Measurements from ENCODE around the gene PTPRM. TPM values are rescaled to one million over a fixed set of nuclear protein-coding genes. Genes with fewer than 3 reads are reported as not detected.

PTPRM gene
- total and polyA plus RNA-seq, 5 donors from 2014 or later, result 1.1 to 4.6 (median 3.6) TPM

GRCh38 chr18:8322486-8322885, 755.4 kb downstream of the PTPRM start:
- Mint-ChIP-seq H3K36me3 (no peaks in the 10 kb centered on the region), H3K4me1 (no peaks in the 10 kb centered on the region), H3K27me3 (no peaks in the 10 kb centered on the region), H3K4me3 (no peak overlapping the region), H3K27ac (no peak overlapping the region), H3K9me3 (peaks cover 0 to 4% (median 1%) of the 10 kb centered on the region in 7 donors)
- Histone ChIP-seq H3K9me3 (ENCODE audit: control insufficient read depth in 2 of 2, low read length in 2 of 2) (no peaks in the 10 kb centered on the region), H3K36me3 (ENCODE audit: control insufficient read depth, insufficient read depth, low read length) (no peaks in the 10 kb centered on the region), H3K27ac (ENCODE audit: insufficient read depth, low read length, poor library complexity, severe bottlenecking) (no peak overlapping the region), H3K4me1 (ENCODE audit: control insufficient read depth, insufficient read depth, low read length, poor library complexity, severe bottlenecking) (no peaks in the 10 kb centered on the region), H3K27me3 (ENCODE audit: control insufficient read depth, insufficient read depth, low read length) (no peaks in the 10 kb centered on the region), H3K4me3 (ENCODE audit: low read depth, low read length) (no peak overlapping the region)
- ATAC-seq (ENCODE audit: low read depth in 2 of 2) (no peak), DNase-seq (no peak)

- Mint-ChIP-seq H3K36me3 (no peaks in the 10 kb centered on the region), H3K4me3 (no peak overlapping the region), H3K27ac (no peak overlapping the region), H3K27me3 (no peaks in the 10 kb centered on the region), H3K9me3 (peaks cover 0 to 4% (median 0%) of the 10 kb centered on the region in 7 donors), H3K4me1 (no peaks in the 10 kb centered on the region)
- Histone ChIP-seq H3K4me1 (ENCODE audit: control insufficient read depth, insufficient read depth, low read length, poor library complexity, severe bottlenecking) (no peaks in the 10 kb centered on the region), H3K4me3 (ENCODE audit: low read depth, low read length) (no peak overlapping the region), H3K9me3 (ENCODE audit: control insufficient read depth in 2 of 2, low read length in 2 of 2) (no peaks in the 10 kb centered on the region), H3K27me3 (ENCODE audit: control insufficient read depth, insufficient read depth, low read length) (no peaks in the 10 kb centered on the region), H3K36me3 (ENCODE audit: control insufficient read depth, insufficient read depth, low read length) (no peaks in the 10 kb centered on the region), H3K27ac (ENCODE audit: insufficient read depth, low read length, poor library complexity, severe bottlenecking) (no peak overlapping the region)
- DNase-seq, result no peak
- ATAC-seq (ENCODE audit: low read depth in 2 of 2), result no peak
These were observed 757.4 kb downstream of the PTPRM start for GRCh38 chr18:8324343-8325065.

GRCh38 chr18:8326763-8327394, 759.8 kb downstream of the PTPRM start:
- no peak overlapping the region for H3K27ac ChIP-seq (ENCODE audit: insufficient read depth, low read length, poor library complexity, severe bottlenecking)
- H3K9me3 ChIP-seq (ENCODE audit: control insufficient read depth in 2 of 2, low read length in 2 of 2), result no peaks in the 10 kb centered on the region
- no peak overlapping the region for H3K4me3 ChIP-seq (ENCODE audit: low read depth, low read length)
- no peak overlapping the region for H3K4me3 Mint-ChIP-seq
- no peaks in the 10 kb centered on the region for H3K36me3 Mint-ChIP-seq
- H3K36me3 ChIP-seq (ENCODE audit: control insufficient read depth, insufficient read depth, low read length), result no peaks in the 10 kb centered on the region
- no peaks in the 10 kb centered on the region for H3K4me1 Mint-ChIP-seq
- no peaks in the 10 kb centered on the region for H3K4me1 ChIP-seq (ENCODE audit: control insufficient read depth, insufficient read depth, low read length, poor library complexity, severe bottlenecking)
- no peak overlapping the region for H3K27ac Mint-ChIP-seq
- ATAC-seq (ENCODE audit: low read depth in 2 of 2) (no peak), DNase-seq (no peak)
- no peaks in the 10 kb centered on the region for H3K27me3 ChIP-seq (ENCODE audit: control insufficient read depth, insufficient read depth, low read length)
- H3K27me3 Mint-ChIP-seq, result no peaks in the 10 kb centered on the region
- peaks cover 0 to 4% (median 0%) of the 10 kb centered on the region in 7 donors for H3K9me3 Mint-ChIP-seq

- Histone ChIP-seq H3K36me3 (ENCODE audit: control insufficient read depth, insufficient read depth, low read length) (no peaks in the 10 kb centered on the region), H3K27ac (ENCODE audit: insufficient read depth, low read length, poor library complexity, severe bottlenecking) (no peak overlapping the region), H3K4me3 (ENCODE audit: low read depth, low read length) (no peak overlapping the region), H3K9me3 (ENCODE audit: control insufficient read depth in 2 of 2, low read length in 2 of 2) (no peaks in the 10 kb centered on the region), H3K27me3 (ENCODE audit: control insufficient read depth, insufficient read depth, low read length) (no peaks in the 10 kb centered on the region), H3K4me1 (ENCODE audit: control insufficient read depth, insufficient read depth, low read length, poor library complexity, severe bottlenecking) (no peaks in the 10 kb centered on the region)
- no peak for DNase-seq
- H3K36me3 Mint-ChIP-seq, result no peaks in the 10 kb centered on the region
- ATAC-seq (ENCODE audit: low read depth in 2 of 2), result no peak
- peaks cover 0 to 4% (median 0%) of the 10 kb centered on the region in 7 donors for H3K9me3 Mint-ChIP-seq
- H3K4me3 Mint-ChIP-seq, result peak overlapping the region in 1 of 4 donors; percentile 7
- no peak overlapping the region for H3K27ac Mint-ChIP-seq
- H3K27me3 Mint-ChIP-seq, result no peaks in the 10 kb centered on the region
- no peaks in the 10 kb centered on the region for H3K4me1 Mint-ChIP-seq
These were observed 761.0 kb downstream of the PTPRM start for GRCh38 chr18:8328126-8328525.

GRCh38 chr18:8329186-8329771, 762.2 kb downstream of the PTPRM start:
- H3K27ac Mint-ChIP-seq, result no peak overlapping the region

GRCh38 chr18:8330575-8330974, 763.5 kb downstream of the PTPRM start:
- H3K27me3 Mint-ChIP-seq, result no peaks in the 10 kb centered on the region
- H3K36me3 Mint-ChIP-seq, result no peaks in the 10 kb centered on the region
- Histone ChIP-seq H3K27ac (ENCODE audit: insufficient read depth, low read length, poor library complexity, severe bottlenecking) (no peak overlapping the region), H3K36me3 (ENCODE audit: control insufficient read depth, insufficient read depth, low read length) (no peaks in the 10 kb centered on the region), H3K27me3 (ENCODE audit: control insufficient read depth, insufficient read depth, low read length) (no peaks in the 10 kb centered on the region), H3K9me3 (ENCODE audit: control insufficient read depth in 2 of 2, low read length in 2 of 2) (no peaks in the 10 kb centered on the region), H3K4me1 (ENCODE audit: control insufficient read depth, insufficient read depth, low read length, poor library complexity, severe bottlenecking) (no peaks in the 10 kb centered on the region), H3K4me3 (ENCODE audit: low read depth, low read length) (no peak overlapping the region)
- no peak for ATAC-seq (ENCODE audit: low read depth in 2 of 2)
- peaks cover 0 to 1% (median 0%) of the 10 kb centered on the region in 7 donors for H3K9me3 Mint-ChIP-seq
- no peak overlapping the region for H3K4me3 Mint-ChIP-seq
- DNase-seq, result no peak
- no peaks in the 10 kb centered on the region for H3K4me1 Mint-ChIP-seq
- no peak overlapping the region for H3K27ac Mint-ChIP-seq

More at GRCh38 chr18:8329186-8329771, 762.2 kb downstream of the PTPRM start:
- no peak overlapping the region for H3K4me3 Mint-ChIP-seq
- no peaks in the 10 kb centered on the region for H3K27me3 ChIP-seq (ENCODE audit: control insufficient read depth, insufficient read depth, low read length)
- no peak for DNase-seq
- no peaks in the 10 kb centered on the region for H3K36me3 ChIP-seq (ENCODE audit: control insufficient read depth, insufficient read depth, low read length)
- H3K9me3 ChIP-seq (ENCODE audit: control insufficient read depth in 2 of 2, low read length in 2 of 2), result no peaks in the 10 kb centered on the region
- H3K27me3 Mint-ChIP-seq, result no peaks in the 10 kb centered on the region
- H3K36me3 Mint-ChIP-seq, result no peaks in the 10 kb centered on the region
- no peak overlapping the region for H3K27ac ChIP-seq (ENCODE audit: insufficient read depth, low read length, poor library complexity, severe bottlenecking)
- peaks cover 0 to 4% (median 0%) of the 10 kb centered on the region in 7 donors for H3K9me3 Mint-ChIP-seq
- H3K4me1 ChIP-seq (ENCODE audit: control insufficient read depth, insufficient read depth, low read length, poor library complexity, severe bottlenecking), result no peaks in the 10 kb centered on the region
- H3K4me3 ChIP-seq (ENCODE audit: low read depth, low read length), result no peak overlapping the region
- ATAC-seq (ENCODE audit: low read depth in 2 of 2), result no peak
- no peaks in the 10 kb centered on the region for H3K4me1 Mint-ChIP-seq

- no peak overlapping the region for H3K4me3 Mint-ChIP-seq
- no peak overlapping the region for H3K27ac Mint-ChIP-seq
- ATAC-seq (ENCODE audit: low read depth in 2 of 2) (no peak), DNase-seq (no peak)
- Histone ChIP-seq H3K27me3 (ENCODE audit: control insufficient read depth, insufficient read depth, low read length) (no peaks in the 10 kb centered on the region), H3K4me1 (ENCODE audit: control insufficient read depth, insufficient read depth, low read length, poor library complexity, severe bottlenecking) (no peaks in the 10 kb centered on the region), H3K4me3 (ENCODE audit: low read depth, low read length) (no peak overlapping the region), H3K27ac (ENCODE audit: insufficient read depth, low read length, poor library complexity, severe bottlenecking) (no peak overlapping the region), H3K9me3 (ENCODE audit: control insufficient read depth in 2 of 2, low read length in 2 of 2) (no peaks in the 10 kb centered on the region), H3K36me3 (ENCODE audit: control insufficient read depth, insufficient read depth, low read length) (no peaks in the 10 kb centered on the region)
- peaks cover 0 to 1% (median 0%) of the 10 kb centered on the region in 7 donors for H3K9me3 Mint-ChIP-seq
- no peaks in the 10 kb centered on the region for H3K27me3 Mint-ChIP-seq
- H3K4me1 Mint-ChIP-seq, result no peaks in the 10 kb centered on the region
- no peaks in the 10 kb centered on the region for H3K36me3 Mint-ChIP-seq
These were observed 765.2 kb downstream of the PTPRM start for GRCh38 chr18:8332286-8332685.
